Panc1 (cell line): ENCODE results near the gene YPEL1.

Source experiments
- POLR2AphosphoS5 ChIP-seq: IDR thresholded peaks from 2 replicates; pipeline ENCODE4 v1.6.1; 2012; ENCODE audit warnings: mild to moderate bottlenecking, low read depth, low read length, moderate library complexity
- SIN3A ChIP-seq: IDR thresholded peaks from 2 replicates; pipeline ENCODE4 v1.6.1; 2012; ENCODE audit warnings: low read depth, mild to moderate bottlenecking, low read length, moderate library complexity, borderline replicate concordance; ENCODE audit not compliant: insufficient read depth
- TCF7L2 ChIP-seq: IDR thresholded peaks from 2 replicates; pipeline ENCODE4 v1.6.1; 2011; ENCODE audit warnings: mild to moderate bottlenecking, low read depth, low read length, inconsistent platforms
- TF ChIP-seq, protein P1 (sequence below): fragments of 450-650 bp; IDR thresholded peaks from 2 replicates; pipeline ENCODE4 v1.5.1; 2017; ENCODE audit warnings: mild to moderate bottlenecking
- TF ChIP-seq, protein P2 (sequence below), 2 experiments: IDR thresholded peaks; 2 replicates each; pipeline ENCODE4 v1.6.1; 2011 to 2012; ENCODE audit warnings: low read depth in 2 of 2, control low read depth in 1 of 2, low read length in 1 of 2, mild to moderate bottlenecking in 1 of 2, moderate library complexity in 1 of 2; ENCODE audit not compliant: insufficient read depth in 1 of 2

DNA sequence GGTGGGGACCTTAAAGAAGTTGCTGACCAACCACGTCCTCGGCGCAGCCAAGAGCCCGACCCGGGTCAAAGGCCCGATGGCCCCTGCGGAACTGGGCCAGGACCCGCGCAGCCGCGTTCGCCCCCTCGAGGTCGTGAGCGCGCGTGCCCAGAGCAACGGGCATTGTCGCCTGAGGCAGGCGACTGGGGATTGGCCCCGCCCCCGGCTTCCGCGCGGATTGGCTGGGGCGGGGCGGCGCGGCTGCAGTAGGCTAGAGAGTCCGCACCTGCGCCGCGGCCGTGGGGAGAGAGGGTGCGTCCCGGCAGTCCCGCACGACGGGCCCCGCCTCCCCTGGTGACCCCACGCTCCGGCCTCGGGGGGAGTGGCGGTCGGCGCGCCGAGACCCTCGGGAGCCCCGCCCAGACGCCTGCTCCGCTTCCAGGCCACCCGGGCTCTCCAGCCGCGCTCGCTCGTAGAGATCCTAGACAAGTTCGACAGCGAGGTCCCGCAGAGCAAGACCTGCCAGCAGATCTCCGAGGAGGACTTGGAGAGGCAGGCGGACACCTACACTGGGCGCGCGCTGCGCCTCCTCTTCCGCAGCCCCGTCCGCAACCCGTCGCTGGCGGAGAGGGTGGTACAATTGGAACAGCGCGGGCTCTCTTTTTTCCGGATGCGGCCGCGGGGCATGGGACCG is 78.1 kb downstream of the YPEL1 start:
- TF ChIP-seq TCF7L2, result no peak
- TF ChIP-seq, protein P1, sequence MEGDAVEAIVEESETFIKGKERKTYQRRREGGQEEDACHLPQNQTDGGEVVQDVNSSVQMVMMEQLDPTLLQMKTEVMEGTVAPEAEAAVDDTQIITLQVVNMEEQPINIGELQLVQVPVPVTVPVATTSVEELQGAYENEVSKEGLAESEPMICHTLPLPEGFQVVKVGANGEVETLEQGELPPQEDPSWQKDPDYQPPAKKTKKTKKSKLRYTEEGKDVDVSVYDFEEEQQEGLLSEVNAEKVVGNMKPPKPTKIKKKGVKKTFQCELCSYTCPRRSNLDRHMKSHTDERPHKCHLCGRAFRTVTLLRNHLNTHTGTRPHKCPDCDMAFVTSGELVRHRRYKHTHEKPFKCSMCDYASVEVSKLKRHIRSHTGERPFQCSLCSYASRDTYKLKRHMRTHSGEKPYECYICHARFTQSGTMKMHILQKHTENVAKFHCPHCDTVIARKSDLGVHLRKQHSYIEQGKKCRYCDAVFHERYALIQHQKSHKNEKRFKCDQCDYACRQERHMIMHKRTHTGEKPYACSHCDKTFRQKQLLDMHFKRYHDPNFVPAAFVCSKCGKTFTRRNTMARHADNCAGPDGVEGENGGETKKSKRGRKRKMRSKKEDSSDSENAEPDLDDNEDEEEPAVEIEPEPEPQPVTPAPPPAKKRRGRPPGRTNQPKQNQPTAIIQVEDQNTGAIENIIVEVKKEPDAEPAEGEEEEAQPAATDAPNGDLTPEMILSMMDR, result no peak
- peak; percentile 69 for TF ChIP-seq POLR2AphosphoS5
- TF ChIP-seq, protein P2, sequence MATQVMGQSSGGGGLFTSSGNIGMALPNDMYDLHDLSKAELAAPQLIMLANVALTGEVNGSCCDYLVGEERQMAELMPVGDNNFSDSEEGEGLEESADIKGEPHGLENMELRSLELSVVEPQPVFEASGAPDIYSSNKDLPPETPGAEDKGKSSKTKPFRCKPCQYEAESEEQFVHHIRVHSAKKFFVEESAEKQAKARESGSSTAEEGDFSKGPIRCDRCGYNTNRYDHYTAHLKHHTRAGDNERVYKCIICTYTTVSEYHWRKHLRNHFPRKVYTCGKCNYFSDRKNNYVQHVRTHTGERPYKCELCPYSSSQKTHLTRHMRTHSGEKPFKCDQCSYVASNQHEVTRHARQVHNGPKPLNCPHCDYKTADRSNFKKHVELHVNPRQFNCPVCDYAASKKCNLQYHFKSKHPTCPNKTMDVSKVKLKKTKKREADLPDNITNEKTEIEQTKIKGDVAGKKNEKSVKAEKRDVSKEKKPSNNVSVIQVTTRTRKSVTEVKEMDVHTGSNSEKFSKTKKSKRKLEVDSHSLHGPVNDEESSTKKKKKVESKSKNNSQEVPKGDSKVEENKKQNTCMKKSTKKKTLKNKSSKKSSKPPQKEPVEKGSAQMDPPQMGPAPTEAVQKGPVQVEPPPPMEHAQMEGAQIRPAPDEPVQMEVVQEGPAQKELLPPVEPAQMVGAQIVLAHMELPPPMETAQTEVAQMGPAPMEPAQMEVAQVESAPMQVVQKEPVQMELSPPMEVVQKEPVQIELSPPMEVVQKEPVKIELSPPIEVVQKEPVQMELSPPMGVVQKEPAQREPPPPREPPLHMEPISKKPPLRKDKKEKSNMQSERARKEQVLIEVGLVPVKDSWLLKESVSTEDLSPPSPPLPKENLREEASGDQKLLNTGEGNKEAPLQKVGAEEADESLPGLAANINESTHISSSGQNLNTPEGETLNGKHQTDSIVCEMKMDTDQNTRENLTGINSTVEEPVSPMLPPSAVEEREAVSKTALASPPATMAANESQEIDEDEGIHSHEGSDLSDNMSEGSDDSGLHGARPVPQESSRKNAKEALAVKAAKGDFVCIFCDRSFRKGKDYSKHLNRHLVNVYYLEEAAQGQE (IDR thresholded peaks at IDR 0.05; ENCODE audit: insufficient read depth in 1 of 2, low read depth in 2 of 2, low read length in 1 of 2), result no peak
- TF ChIP-seq SIN3A, result peak; percentile 67; the same call in 1 of the 2 replicates
